ENCODE measurements around the gene C6orf89.

DNA sequence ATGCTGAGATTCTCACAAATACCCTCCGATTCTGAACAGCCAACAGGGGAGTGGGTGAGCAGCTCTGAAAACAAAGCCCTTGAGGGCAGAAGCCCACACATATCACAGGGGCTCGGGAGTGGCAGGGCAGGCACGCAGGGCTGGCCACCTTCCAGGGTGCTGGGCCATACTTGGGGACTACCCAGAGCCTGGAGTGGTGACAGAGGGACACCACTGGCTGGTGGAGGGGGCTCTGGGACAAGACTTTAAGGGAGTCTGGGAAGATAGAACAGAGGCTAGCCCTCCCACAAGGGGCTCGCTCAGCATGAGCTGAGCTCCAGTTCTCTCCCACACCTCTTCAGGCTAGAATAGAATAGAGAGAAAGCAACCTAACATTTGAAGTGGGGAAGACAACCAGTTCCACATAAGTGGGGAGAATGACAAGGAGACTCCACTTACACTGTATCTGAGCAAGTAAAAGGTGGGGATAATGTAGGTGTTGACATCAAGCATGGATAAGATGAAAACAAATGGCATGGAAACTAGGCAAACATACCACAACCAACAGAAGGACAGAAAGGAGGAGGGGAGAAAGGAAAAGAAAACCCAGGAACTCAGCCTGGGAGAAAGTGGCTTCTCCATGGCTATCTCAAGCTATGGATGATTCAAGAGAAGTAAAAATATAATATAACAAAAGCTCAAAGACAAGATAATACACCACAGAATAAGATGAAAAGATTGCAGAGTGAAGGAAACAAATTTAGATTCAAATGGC, 18.1 kb upstream of the C6orf89 start:
- TF ChIP-seq, protein P1, sequence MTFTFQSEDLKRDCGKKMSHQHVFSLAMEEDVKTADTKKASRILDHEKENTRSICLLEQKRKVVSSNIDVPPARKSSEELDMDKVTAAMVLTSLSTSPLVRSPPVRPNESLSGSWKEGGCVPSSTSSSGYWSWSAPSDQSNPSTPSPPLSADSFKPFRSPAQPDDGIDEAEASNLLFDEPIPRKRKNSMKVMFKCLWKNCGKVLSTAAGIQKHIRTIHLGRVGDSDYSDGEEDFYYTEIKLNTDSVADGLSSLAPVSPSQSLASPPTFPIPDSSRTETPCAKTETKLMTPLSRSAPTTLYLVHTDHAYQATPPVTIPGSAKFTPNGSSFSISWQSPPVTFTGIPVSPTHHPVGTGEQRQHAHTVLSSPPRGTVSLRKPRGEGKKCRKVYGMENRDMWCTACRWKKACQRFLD (CRISPR knock-in tag; IDR thresholded peaks at IDR 0.05; ENCODE audit: borderline replicate concordance), result no peak
- TF ChIP-seq POLR2G (IDR thresholded peaks at IDR 0.05; ENCODE audit: low read depth, low read length) (no peak), BHLHE40 (IDR thresholded peaks at IDR 0.05; ENCODE audit: low read length) (no peak), ATF1 (CRISPR knock-in tag; IDR thresholded peaks at IDR 0.05) (no peak)
- TF ChIP-seq, protein P2, sequence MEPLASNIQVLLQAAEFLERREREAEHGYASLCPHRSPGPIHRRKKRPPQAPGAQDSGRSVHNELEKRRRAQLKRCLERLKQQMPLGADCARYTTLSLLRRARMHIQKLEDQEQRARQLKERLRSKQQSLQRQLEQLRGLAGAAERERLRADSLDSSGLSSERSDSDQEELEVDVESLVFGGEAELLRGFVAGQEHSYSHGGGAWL (CRISPR knock-in tag; IDR thresholded peaks at IDR 0.05), result no peak
- TF ChIP-seq, protein P3, sequence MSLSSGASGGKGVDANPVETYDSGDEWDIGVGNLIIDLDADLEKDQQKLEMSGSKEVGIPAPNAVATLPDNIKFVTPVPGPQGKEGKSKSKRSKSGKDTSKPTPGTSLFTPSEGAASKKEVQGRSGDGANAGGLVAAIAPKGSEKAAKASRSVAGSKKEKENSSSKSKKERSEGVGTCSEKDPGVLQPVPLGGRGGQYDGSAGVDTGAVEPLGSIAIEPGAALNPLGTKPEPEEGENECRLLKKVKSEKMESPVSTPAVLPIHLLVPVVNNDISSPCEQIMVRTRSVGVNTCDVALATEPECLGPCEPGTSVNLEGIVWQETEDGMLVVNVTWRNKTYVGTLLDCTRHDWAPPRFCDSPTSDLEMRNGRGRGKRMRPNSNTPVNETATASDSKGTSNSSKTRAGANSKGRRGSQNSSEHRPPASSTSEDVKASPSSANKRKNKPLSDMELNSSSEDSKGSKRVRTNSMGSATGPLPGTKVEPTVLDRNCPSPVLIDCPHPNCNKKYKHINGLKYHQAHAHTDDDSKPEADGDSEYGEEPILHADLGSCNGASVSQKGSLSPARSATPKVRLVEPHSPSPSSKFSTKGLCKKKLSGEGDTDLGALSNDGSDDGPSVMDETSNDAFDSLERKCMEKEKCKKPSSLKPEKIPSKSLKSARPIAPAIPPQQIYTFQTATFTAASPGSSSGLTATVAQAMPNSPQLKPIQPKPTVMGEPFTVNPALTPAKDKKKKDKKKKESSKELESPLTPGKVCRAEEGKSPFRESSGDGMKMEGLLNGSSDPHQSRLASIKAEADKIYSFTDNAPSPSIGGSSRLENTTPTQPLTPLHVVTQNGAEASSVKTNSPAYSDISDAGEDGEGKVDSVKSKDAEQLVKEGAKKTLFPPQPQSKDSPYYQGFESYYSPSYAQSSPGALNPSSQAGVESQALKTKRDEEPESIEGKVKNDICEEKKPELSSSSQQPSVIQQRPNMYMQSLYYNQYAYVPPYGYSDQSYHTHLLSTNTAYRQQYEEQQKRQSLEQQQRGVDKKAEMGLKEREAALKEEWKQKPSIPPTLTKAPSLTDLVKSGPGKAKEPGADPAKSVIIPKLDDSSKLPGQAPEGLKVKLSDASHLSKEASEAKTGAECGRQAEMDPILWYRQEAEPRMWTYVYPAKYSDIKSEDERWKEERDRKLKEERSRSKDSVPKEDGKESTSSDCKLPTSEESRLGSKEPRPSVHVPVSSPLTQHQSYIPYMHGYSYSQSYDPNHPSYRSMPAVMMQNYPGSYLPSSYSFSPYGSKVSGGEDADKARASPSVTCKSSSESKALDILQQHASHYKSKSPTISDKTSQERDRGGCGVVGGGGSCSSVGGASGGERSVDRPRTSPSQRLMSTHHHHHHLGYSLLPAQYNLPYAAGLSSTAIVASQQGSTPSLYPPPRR (CRISPR knock-in tag; IDR thresholded peaks at IDR 0.05; ENCODE audit: borderline replicate concordance), result no peak

Data from HepG2 (cell line).